Esophagus muscularis mucosa (tissue), 4 donors: ENCODE data around the gene PRR12. TPM values are rescaled to one million over a fixed set of nuclear protein-coding genes. Genes with fewer than 3 reads are reported as not detected.

ENCODE experiments used
- DNase-seq: peaks from one replicate; pipeline ENCODE4 v3.0.0-alpha.2; 2017; ENCODE audit errors: extremely low spot score
- H3K27ac ChIP-seq, 4 donors: fragments of 200-600 bp; sonication (generic); replicated peaks in 1 of 4; 1 replicate in 3 of 4; 2 replicates in 1 of 4; pipeline ENCODE4 v1.5.1; 2016 to 2019; ENCODE audit warnings: mild to moderate bottlenecking in 1 of 4
- H3K27me3 ChIP-seq, 4 donors: fragments of 200-600 bp; sonication (generic); one replicate each; pipeline versions ENCODE4 v1.5.1 to v1.6.0; 2016 to 2019
- H3K36me3 ChIP-seq, 4 donors: fragments of 200-600 bp; sonication (generic); one replicate each; pipeline ENCODE4 v1.5.1; 2016 to 2019
- H3K4me1 ChIP-seq, 4 donors: fragments of 200-600 bp; sonication (generic); one replicate each; pipeline ENCODE4 v1.5.1; 2016 to 2019
- H3K4me3 ChIP-seq, 4 donors: fragments of 200-600 bp; sonication (generic); 1 replicate in 2 of 4; 2 replicates in 2 of 4; pipeline ENCODE4 v1.5.1; 2016 to 2019; ENCODE audit warnings: mild to moderate bottlenecking in 4 of 4, moderate library complexity in 1 of 4
- H3K9me3 ChIP-seq, 4 donors: fragments of 200-600 bp; sonication (generic); 1 replicate in 3 of 4; 2 replicates in 1 of 4; pipeline ENCODE4 v1.5.1; 2016 to 2019
- EP300 ChIP-seq: sonication (generic); formaldehyde crosslinking; IDR thresholded peaks from one replicate; pipeline ENCODE4 v1.6.1; 2017; ENCODE audit warnings: antibody characterized with exemption
- POLR2A ChIP-seq: fragments of 450-650 bp; IDR thresholded peaks from one replicate; pipeline ENCODE4 v1.6.1; 2017; ENCODE audit warnings: antibody characterized with exemption, moderate library complexity, mild to moderate bottlenecking, low read depth
- POLR2AphosphoS5 ChIP-seq, 2 donors: sonication (generic); formaldehyde crosslinking; IDR thresholded peaks; one replicate each; pipeline ENCODE4 v1.6.1; 2017; ENCODE audit warnings: antibody characterized with exemption in 2 of 2
- WGBS: methylation state at CpG from one replicate; pipeline ENCODE4 v1.1.5; 2018; 5-methylcytosine and 5-hydroxymethylcytosine counted together
- intact Hi-C: fragments of 100-400 bp; cut with DNase I; formaldehyde crosslinking; loops from one replicate; pipeline ENCODE4 v1.15.1; 2023
- total RNA-seq, 4 donors: library from RNA; depleted of rRNA; stranded (reverse); fragments of >200 nt; gene quantifications; one replicate each; pipeline versions ENCODE4 v1.1.0 to v1.2.1, GENCODE V29; 2016
- TF ChIP-seq, protein P1 (sequence below), 3 experiments: fragments of 200-600 bp in 2 of 3; fragments of 450-650 bp in 1 of 3; sonication (generic) in 2 of 3; IDR thresholded peaks; one replicate each; pipeline ENCODE4 v1.5.1; 2017 to 2019; ENCODE audit warnings: antibody characterized with exemption in 3 of 3, mild to moderate bottlenecking in 2 of 3, moderate library complexity in 1 of 3

Gene PRR12
- total RNA-seq, 4 donors from 2014 or later, result 9.4 to 29.1 (median 16.3) TPM

DNA sequence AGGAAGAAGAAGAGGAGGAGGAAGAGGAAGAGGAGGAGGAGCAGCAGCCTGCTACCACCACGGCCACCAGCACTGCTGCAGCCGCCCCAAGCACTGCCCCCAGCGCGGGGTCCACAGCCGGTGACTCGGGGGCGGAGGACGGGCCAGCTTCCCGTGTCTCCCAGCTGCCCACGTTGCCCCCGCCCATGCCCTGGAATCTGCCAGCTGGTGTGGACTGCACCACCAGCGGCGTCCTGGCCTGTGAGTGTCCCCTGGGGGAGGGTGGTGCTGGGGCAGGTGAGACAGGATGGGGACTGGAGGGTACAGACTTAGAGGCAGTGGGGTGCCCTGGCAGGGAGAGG lies 62.5 kb downstream of the PRR12 start:
- intact Hi-C loops, result no loop called here
- TF ChIP-seq POLR2AphosphoS5 (IDR thresholded peaks at IDR 0.05) (no peak), POLR2A (no peak), EP300 (no peak)
- TF ChIP-seq, protein P1, sequence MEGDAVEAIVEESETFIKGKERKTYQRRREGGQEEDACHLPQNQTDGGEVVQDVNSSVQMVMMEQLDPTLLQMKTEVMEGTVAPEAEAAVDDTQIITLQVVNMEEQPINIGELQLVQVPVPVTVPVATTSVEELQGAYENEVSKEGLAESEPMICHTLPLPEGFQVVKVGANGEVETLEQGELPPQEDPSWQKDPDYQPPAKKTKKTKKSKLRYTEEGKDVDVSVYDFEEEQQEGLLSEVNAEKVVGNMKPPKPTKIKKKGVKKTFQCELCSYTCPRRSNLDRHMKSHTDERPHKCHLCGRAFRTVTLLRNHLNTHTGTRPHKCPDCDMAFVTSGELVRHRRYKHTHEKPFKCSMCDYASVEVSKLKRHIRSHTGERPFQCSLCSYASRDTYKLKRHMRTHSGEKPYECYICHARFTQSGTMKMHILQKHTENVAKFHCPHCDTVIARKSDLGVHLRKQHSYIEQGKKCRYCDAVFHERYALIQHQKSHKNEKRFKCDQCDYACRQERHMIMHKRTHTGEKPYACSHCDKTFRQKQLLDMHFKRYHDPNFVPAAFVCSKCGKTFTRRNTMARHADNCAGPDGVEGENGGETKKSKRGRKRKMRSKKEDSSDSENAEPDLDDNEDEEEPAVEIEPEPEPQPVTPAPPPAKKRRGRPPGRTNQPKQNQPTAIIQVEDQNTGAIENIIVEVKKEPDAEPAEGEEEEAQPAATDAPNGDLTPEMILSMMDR (IDR thresholded peaks at IDR 0.05), result no peak
- Histone ChIP-seq H3K4me1 (no peaks in the 10 kb centered on the region), H3K36me3 (peaks cover 71 to 97% (median 93%) of the 10 kb centered on the region in 4 donors), H3K4me3 (no peak overlapping the region), H3K27me3 (no peaks in the 10 kb centered on the region), H3K27ac (no peak overlapping the region), H3K9me3 (no peaks in the 10 kb centered on the region)
- WGBS, result 75% methylated on average over 2 of the region's 13 CpGs
- DNase-seq, result no peak

DNA sequence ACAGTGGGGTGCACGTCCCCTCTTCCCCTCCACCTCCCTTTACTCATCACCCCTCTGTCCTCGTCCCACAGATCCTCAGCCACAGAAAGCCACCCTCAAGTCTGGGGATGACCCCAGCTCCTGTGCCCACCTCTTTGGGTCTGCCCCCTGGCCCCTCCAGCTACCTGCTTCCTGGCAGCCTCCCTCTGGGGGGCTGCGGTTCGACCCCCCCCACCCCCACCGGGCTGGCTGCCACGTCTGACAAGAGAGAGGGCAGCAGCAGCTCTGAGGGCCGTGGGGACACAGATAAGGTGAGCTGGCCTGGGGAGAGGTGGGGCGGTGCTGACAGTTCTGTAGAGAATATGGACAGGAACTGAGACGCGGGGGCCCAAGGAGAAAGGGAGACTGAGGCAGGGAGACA lies 63.6 kb downstream of the PRR12 start:
- Histone ChIP-seq H3K27me3 (no peaks in the 10 kb centered on the region), H3K36me3 (peaks cover 81 to 99% (median 96%) of the 10 kb centered on the region in 4 donors), H3K9me3 (no peaks in the 10 kb centered on the region), H3K27ac (no peak overlapping the region), H3K4me3 (no peak overlapping the region), H3K4me1 (no peaks in the 10 kb centered on the region)
- TF ChIP-seq, protein P1 (IDR thresholded peaks at IDR 0.05), result no peak
- TF ChIP-seq POLR2AphosphoS5 (IDR thresholded peaks at IDR 0.05) (no peak), POLR2A (no peak), EP300 (no peak)
- intact Hi-C loops, result no loop called here
- DNase-seq, result no peak
- WGBS, result 81% methylated on average over 7 of the region's 10 CpGs

DNA sequence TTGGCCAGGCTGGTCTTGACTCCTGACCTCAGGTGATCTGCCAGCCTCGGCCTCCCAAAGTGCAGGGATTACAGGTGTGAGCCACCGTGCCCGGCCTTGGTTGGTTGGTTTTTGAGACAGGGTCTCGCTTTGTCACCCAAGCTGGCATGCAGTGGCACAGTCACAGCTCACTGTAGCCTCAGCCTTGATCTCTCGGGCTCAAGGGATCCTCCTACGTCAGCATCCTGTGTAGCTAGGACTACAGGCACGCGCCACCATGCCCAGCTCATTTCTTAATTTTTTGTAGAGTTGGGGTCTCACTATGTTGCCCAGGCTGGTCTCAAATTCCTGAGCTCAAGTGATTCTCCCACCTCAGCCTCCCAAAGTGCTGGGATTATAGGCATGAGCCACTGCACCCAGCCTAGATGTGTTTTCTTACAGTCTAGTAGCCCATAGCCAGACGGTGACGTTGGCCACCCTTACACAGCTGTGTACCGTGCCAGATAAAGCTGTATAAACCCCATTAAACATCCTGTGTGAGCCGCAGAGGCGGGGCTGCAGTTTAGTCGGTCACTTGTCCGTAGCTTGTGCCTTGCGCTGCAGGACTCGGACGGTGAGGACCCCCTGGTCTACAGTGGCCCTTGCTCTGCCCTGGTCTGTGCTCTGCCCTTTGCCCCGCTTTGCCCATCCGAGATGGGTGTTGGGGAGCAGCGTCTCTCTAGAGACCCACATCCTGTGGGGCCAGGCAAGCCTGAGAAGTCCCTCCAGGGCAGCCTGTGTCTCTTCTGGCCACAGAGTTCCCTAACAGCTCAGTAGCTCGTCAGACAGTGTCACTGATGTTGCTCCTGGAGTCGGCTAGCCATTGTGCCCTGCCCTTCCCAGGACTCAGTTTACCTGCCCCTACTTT lies 64.8 kb downstream of the PRR12 start:
- Histone ChIP-seq H3K9me3 (no peaks in the 10 kb centered on the region), H3K27ac (no peak overlapping the region), H3K4me1 (no peaks in the 10 kb centered on the region), H3K36me3 (peaks cover 84 to 98% (median 96%) of the 10 kb centered on the region in 4 donors), H3K27me3 (no peaks in the 10 kb centered on the region), H3K4me3 (no peak overlapping the region)
- no peak for DNase-seq
- WGBS, result 90% methylated on average over 11 of the region's 23 CpGs
- intact Hi-C loops, result no loop called here
- TF ChIP-seq POLR2A, result no peak
- no peak for TF ChIP-seq EP300
- TF ChIP-seq, protein P1 (IDR thresholded peaks at IDR 0.05), result no peak
- no peak for TF ChIP-seq POLR2AphosphoS5 (IDR thresholded peaks at IDR 0.05)

DNA sequence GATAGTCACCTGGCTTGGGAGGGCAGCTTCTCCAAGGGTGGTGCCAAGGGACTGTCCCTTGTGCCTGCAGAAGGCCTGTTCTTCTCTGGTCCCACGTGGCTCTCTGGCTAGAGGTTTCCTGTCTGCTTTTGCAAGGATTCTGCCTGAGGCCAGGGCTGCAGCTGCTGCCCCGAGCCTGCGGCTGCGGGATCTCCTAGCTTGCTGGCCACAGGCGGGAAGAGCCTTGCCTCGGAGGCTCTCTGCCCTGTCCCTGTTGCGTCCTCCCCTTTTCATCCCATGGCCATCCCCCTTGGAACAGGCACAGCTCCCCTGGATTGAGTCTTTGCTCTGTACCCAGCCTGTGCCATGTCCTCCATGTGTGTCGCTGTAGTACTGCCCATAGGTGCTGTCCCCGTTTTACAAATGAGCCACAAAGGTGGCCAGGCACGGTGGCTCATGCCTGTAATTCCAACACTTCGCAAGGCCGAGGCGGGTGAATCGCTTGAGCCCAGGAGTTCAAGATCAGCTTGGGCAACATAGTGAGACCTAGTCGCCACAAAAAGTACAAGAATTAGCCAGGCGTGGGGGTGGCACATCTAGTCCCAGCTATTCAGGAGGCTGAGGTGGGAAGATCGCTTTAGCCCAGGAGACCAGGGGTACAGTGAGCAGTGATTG lies 65.6 kb downstream of the PRR12 start:
- Histone ChIP-seq H3K36me3 (peaks cover 81 to 98% (median 96%) of the 10 kb centered on the region in 4 donors), H3K4me1 (no peaks in the 10 kb centered on the region), H3K4me3 (no peak overlapping the region), H3K27me3 (no peaks in the 10 kb centered on the region), H3K9me3 (no peaks in the 10 kb centered on the region), H3K27ac (no peak overlapping the region)
- intact Hi-C loops, result no loop called here
- 89% methylated on average over 10 of the region's 17 CpGs for WGBS
- no peak for DNase-seq
- TF ChIP-seq POLR2AphosphoS5 (IDR thresholded peaks at IDR 0.05) (no peak), EP300 (no peak)
- TF ChIP-seq, protein P1 (IDR thresholded peaks at IDR 0.05), result no peak
